ENCODE results near the gene A1BG.

The A1BG gene

DNA sequence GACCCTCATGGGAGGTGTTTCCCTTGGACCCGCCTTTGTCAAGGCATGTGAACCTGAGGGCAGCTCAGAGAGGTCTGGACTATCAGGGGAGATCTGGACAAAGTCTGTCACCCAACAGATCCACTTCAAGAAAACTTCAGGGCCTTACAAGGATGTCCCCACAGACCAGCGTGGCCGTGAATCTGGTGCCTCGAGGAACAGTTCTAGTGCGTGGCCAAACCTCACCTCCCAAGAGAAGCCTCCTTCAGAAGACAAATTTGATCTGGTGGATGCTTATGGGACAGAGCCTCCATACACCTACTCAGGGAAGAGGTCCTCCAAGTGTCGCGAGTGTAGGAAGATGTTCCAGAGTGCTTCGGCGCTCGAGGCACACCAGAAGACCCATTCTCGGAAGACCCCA lies 15.0 kb downstream of the A1BG start:
- H3K9me2 ChIP-seq (replicated peaks; ENCODE audit: insufficient read depth, low read length) = no peaks in the 10 kb centered on the region
- H3F3A ChIP-seq (ENCODE audit: insufficient read depth) = no peaks in the 10 kb centered on the region
- H4K20me1 ChIP-seq (ENCODE audit: low read depth, low read length) = no peaks in the 10 kb centered on the region
- H3K9ac ChIP-seq (ENCODE audit: low read length) = no peak overlapping the region
- no peaks in the 10 kb centered on the region for H3K27me3 ChIP-seq (ENCODE audit: low read length)
- H3K36me3 ChIP-seq (ENCODE audit: low read length) = no peaks in the 10 kb centered on the region
- no peak overlapping the region for H3K4me3 ChIP-seq (ENCODE audit: insufficient read depth, low read length, poor library complexity, severe bottlenecking)
- 0 out of 2 replicates have a peak, but pooled peaks cover under 1% of the 10 kb centered on the region for H3K79me2 ChIP-seq (ENCODE audit: insufficient read depth, low read length)
- no peak overlapping the region for H3K4me2 ChIP-seq (ENCODE audit: low read depth, low read length, poor library complexity, severe bottlenecking)
- no peak overlapping the region for H3K27ac ChIP-seq (ENCODE audit: low read depth, low read length)
- no peak for TF ChIP-seq EZH2phosphoT487 (conservative IDR thresholded peaks at IDR 0.05; ENCODE audit: low read length)
- TF ChIP-seq, protein P1, sequence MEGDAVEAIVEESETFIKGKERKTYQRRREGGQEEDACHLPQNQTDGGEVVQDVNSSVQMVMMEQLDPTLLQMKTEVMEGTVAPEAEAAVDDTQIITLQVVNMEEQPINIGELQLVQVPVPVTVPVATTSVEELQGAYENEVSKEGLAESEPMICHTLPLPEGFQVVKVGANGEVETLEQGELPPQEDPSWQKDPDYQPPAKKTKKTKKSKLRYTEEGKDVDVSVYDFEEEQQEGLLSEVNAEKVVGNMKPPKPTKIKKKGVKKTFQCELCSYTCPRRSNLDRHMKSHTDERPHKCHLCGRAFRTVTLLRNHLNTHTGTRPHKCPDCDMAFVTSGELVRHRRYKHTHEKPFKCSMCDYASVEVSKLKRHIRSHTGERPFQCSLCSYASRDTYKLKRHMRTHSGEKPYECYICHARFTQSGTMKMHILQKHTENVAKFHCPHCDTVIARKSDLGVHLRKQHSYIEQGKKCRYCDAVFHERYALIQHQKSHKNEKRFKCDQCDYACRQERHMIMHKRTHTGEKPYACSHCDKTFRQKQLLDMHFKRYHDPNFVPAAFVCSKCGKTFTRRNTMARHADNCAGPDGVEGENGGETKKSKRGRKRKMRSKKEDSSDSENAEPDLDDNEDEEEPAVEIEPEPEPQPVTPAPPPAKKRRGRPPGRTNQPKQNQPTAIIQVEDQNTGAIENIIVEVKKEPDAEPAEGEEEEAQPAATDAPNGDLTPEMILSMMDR (IDR thresholded peaks at IDR 0.05; ENCODE audit: insufficient read depth, low read length, poor library complexity, severe bottlenecking) = no peak
- no peaks in the 10 kb centered on the region for H3K9me3 ChIP-seq (ENCODE audit: insufficient read depth, low read length)
- H2AFZ ChIP-seq (ENCODE audit: low read depth, low read length, severe bottlenecking) = no peak overlapping the region

DNA sequence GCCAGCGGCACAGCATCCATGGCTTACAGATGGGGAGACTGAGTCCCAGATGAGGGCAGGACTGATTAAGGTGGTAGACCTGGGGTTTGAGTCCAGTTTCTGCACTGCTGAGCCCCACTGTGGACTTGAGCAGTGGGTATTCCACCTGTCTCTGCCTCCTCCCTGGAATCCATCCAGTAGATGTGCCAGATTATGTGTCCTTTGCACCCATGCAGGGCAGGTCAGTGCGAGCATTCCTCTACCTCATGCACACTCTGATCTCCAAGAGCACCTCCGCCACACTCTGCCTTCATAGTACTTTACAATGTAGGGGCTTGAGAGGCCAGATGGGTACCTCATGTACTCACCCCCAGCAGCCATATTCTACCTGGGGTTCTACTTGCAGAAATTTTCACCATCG lies 16.5 kb downstream of the A1BG start:
- no peak overlapping the region for H3K9ac ChIP-seq (ENCODE audit: low read length)

DNA sequence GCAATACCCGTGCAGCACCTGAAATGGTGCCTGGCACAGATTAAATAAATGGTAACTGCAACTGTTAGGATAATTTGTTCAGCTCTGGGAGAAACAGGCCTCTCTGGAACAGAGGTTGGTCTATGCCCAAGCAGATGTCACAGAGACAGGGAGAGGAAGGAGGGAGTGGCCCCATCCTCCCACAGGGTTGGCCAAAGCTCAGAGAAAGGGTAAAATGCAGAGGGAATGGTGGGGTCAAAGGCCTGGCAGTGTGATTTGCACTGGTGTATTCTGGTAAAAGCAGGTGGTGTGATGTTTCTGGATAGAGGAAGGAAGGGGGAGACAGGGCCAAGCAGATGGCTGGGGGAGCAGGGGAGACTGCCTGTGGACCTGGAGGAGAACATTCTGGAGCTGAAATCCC lies 17.1 kb downstream of the A1BG start:
- no peaks in the 10 kb centered on the region for H3F3A ChIP-seq (ENCODE audit: insufficient read depth)
- no peak overlapping the region for H3K27ac ChIP-seq (ENCODE audit: low read depth, low read length)
- 0 out of 2 replicates have a peak, but pooled peaks cover 4% of the 10 kb centered on the region for H3K79me2 ChIP-seq (ENCODE audit: insufficient read depth, low read length)
- TF ChIP-seq EZH2phosphoT487 (conservative IDR thresholded peaks at IDR 0.05; ENCODE audit: low read length) = no peak
- TF ChIP-seq, protein P1 (IDR thresholded peaks at IDR 0.05; ENCODE audit: insufficient read depth, low read length, poor library complexity, severe bottlenecking) = no peak
- no peak overlapping the region for H3K9ac ChIP-seq (ENCODE audit: low read length)
- H3K9me2 ChIP-seq (replicated peaks; ENCODE audit: insufficient read depth, low read length) = no peaks in the 10 kb centered on the region
- no peak overlapping the region for H3K4me2 ChIP-seq (ENCODE audit: low read depth, low read length, poor library complexity, severe bottlenecking)
- H3K36me3 ChIP-seq (ENCODE audit: low read length) = no peaks in the 10 kb centered on the region
- H3K4me3 ChIP-seq (ENCODE audit: insufficient read depth, low read length, poor library complexity, severe bottlenecking) = no peak overlapping the region
- no peaks in the 10 kb centered on the region for H3K9me3 ChIP-seq (ENCODE audit: insufficient read depth, low read length)
- no peaks in the 10 kb centered on the region for H3K27me3 ChIP-seq (ENCODE audit: low read length)
- H2AFZ ChIP-seq (ENCODE audit: low read depth, low read length, severe bottlenecking) = no peak overlapping the region
- H4K20me1 ChIP-seq (ENCODE audit: low read depth, low read length) = no peaks in the 10 kb centered on the region

More for the DNA sequence above, 16.5 kb downstream of the A1BG start:
- Histone ChIP-seq H3K79me2 (ENCODE audit: insufficient read depth, low read length) (0 out of 2 replicates have a peak, but pooled peaks cover 4% of the 10 kb centered on the region), H2AFZ (ENCODE audit: low read depth, low read length, severe bottlenecking) (no peak overlapping the region), H3K9me2 (replicated peaks; ENCODE audit: insufficient read depth, low read length) (no peaks in the 10 kb centered on the region), H3K27ac (ENCODE audit: low read depth, low read length) (no peak overlapping the region), H3K4me2 (ENCODE audit: low read depth, low read length, poor library complexity, severe bottlenecking) (no peak overlapping the region), H3K27me3 (ENCODE audit: low read length) (no peaks in the 10 kb centered on the region), H4K20me1 (ENCODE audit: low read depth, low read length) (no peaks in the 10 kb centered on the region), H3F3A (ENCODE audit: insufficient read depth) (no peaks in the 10 kb centered on the region), H3K9me3 (ENCODE audit: insufficient read depth, low read length) (no peaks in the 10 kb centered on the region), H3K36me3 (ENCODE audit: low read length) (no peaks in the 10 kb centered on the region), H3K4me3 (ENCODE audit: insufficient read depth, low read length, poor library complexity, severe bottlenecking) (no peak overlapping the region)
- TF ChIP-seq, protein P1 (IDR thresholded peaks at IDR 0.05; ENCODE audit: insufficient read depth, low read length, poor library complexity, severe bottlenecking) = no peak
- TF ChIP-seq EZH2phosphoT487 (conservative IDR thresholded peaks at IDR 0.05; ENCODE audit: low read length) = no peak

Measured in SU-DHL-6 (cell line).